Gastrocnemius medialis (tissue), 4 donors: Measurements from ENCODE around the gene ZEB1.

Experiments used
- POLR2A ChIP-seq, 2 donors: fragments of 450-650 bp; IDR thresholded peaks; one replicate each; pipeline ENCODE4 v1.6.1; 2017; ENCODE audit warnings: antibody characterized with exemption in 2 of 2, mild to moderate bottlenecking in 2 of 2, moderate library complexity in 2 of 2
- TF ChIP-seq, protein P1 (sequence below), 5 experiments: fragments of 450-650 bp in 3 of 5; fragments of 200-600 bp in 2 of 5; sonication (generic) in 2 of 5; IDR thresholded peaks in 4 of 5; conservative IDR thresholded peaks in 1 of 5; 1 replicate in 4 of 5; 2 replicates in 1 of 5; pipeline ENCODE4 v1.5.1; 2016 to 2019; ENCODE audit warnings: antibody characterized with exemption in 5 of 5, mild to moderate bottlenecking in 3 of 5, moderate library complexity in 3 of 5

DNA sequence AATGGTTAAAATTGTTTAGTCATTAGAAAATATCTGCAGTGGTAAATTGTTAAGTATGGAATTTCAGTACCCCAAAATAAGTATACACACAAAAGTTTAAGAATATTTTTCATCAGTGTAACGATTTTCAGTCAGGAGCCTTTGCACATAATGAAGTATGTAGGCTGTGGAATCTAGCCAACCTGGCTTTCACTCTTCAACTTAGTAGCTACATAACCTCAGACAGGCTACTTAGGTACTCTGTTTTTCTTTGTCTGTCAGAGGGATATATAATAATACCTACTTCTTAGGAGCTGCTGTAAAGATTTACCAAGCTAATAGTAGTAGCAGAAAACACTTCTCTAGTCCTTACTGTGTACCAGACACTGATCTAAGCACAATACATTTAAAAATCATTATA, 137.5 kb downstream of the ZEB1 start:
- TF ChIP-seq, protein P1, sequence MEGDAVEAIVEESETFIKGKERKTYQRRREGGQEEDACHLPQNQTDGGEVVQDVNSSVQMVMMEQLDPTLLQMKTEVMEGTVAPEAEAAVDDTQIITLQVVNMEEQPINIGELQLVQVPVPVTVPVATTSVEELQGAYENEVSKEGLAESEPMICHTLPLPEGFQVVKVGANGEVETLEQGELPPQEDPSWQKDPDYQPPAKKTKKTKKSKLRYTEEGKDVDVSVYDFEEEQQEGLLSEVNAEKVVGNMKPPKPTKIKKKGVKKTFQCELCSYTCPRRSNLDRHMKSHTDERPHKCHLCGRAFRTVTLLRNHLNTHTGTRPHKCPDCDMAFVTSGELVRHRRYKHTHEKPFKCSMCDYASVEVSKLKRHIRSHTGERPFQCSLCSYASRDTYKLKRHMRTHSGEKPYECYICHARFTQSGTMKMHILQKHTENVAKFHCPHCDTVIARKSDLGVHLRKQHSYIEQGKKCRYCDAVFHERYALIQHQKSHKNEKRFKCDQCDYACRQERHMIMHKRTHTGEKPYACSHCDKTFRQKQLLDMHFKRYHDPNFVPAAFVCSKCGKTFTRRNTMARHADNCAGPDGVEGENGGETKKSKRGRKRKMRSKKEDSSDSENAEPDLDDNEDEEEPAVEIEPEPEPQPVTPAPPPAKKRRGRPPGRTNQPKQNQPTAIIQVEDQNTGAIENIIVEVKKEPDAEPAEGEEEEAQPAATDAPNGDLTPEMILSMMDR (IDR thresholded peaks at IDR 0.05 in 4 of 5, conservative IDR thresholded peaks at IDR 0.05 in 1 of 5) = no peak
- TF ChIP-seq POLR2A (IDR thresholded peaks at IDR 0.05) = no peak
